Measurements from ENCODE around the gene CKM.
"Not testable (repeated sequence)": the region's sequence is repeated elsewhere in the genome, so short reads cannot be mapped to it uniquely, and the experiment has no call there.

Gene CKM

DNA sequence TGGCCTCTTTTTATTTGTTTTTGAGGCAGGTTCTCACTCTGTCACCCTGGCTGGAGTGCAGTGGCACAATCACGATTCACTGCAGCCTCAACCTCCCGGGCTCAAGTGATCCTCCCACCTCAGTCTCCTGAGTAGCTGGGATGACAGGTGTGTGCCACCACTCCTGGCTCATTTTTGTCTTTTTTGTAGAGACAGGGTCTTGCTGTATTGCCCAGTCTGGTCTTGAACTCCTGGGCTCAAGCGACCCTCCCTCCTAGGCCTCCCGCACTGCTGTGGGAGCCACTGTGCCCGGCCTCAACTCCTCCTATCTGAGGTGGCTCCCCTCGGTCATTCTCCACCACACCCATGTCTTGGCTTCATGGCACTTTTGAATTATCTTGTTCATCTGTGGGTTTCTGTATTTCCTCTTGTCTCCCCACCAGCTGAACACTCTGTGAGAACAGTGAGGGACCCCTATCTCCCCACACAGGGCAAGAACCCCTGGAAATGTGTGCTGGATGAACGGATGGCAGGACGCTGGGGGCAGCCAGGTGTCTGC, 7.9 kb downstream of the CKM start:
- no peak for DNase-seq

DNA sequence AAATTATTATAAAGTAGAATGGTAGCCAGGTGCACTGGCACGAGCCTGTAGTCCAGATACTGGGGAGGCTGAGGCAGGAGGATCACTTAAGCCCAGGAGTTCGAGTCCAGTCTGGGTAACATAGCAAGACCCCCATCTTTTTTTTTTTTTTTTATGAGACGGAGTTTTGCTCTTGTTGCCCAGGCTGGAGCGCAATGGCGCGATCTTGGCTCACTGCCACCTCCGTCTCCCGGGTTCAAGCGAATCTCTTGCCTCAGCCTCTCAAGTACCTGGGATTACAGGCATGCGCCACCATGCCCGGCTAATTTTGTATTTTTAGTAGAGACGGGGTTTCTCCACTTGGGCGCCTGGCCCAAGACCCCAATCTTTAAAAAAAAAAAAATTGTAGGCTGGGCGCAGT, 10.4 kb downstream of the CKM start:
- not testable (repeated sequence) for DNase-seq

DNA sequence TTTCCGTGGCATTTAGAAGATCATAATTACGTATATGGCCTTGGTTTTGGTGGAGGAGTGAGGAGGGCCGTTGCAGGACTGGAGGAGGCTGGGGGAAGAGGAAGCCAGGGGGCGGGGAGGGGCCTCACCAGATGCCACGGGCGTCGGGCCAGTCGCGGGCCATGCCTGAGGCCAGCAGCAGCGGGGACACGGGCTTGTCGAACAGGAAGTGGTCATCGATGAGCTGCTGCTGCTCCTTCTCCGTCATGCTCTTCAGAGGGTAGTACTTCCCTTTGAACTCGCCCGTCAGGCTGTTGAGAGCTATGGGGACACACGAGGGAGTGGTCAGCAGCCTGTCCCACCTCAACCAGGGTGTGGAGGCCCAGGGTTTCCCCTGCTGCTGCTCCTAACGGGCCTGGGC, 11.1 kb downstream of the CKM start:
- no peak for DNase-seq

GRCh38 chr19:45309322-45309721, 13.4 kb downstream of the CKM start:
- not testable (repeated sequence) for DNase-seq

DNA sequence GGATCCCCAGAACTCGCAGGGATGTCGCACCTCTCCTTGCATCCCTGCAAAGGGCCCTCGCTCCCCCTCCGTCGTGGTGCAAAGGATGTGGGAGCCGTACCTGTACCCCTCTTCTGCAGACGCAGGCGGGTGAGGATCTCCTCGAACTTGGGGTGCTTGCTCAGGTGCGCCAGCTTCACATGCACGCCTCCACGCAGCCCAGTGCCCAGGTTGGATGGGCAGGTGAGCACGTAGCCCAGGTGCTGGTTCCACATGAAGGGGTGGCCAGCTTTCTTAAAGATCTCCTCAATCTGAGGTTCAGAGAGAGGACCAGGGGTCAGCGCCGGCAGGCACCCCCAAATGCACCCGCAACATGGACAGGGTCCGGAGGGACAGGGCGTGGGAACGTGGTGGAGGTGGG, 15.3 kb downstream of the CKM start:
- DNase-seq = no peak

- DNase-seq = no peak
These were observed 16.1 kb downstream of the CKM start for GRCh38 chr19:45306518-45307027.

DNA sequence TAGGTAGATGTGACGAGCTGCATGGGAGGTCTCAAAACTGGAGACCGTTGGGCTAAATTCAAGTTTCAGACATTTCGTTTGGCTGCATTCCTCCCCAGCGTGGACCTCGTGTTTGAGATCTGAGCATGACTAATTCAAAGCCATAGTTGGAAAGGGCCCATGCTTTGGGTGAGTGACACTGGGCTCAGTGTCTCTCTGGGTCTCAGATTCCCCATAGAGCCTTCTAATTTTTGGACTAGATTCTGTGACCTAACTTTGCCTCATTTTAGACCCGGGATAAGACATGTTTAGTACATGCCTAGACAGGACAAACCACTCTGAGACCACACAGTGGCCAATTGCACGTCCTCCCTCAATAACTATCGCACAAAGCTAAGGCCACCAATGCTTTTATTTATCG, 16.6 kb downstream of the CKM start:
- DNase-seq = no peak

- no peak for DNase-seq
These were observed 17.3 kb downstream of the CKM start for GRCh38 chr19:45305421-45305820.

DNA sequence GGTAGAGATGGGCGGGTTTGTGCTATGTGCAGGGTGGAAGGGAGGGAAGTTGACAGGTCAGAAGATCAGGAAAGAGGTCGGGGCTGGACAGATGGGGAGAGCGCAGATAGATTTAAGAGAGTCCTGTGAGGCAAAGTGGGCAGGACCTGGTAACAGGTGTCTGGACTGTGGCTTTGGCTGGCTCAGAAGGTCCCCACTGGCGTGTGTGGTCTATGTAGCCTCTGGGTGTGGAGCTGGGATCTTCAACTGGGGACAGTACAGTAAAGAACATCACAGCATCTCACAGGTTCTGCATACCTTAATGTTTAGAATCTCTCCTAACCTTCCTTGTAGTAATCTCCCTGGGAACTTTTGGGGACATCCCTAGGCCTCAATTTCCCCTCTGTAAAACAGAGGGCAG, 17.7 kb downstream of the CKM start:
- no peak for DNase-seq

- no peak for DNase-seq
These were observed 18.3 kb downstream of the CKM start for GRCh38 chr19:45304141-45304926.

DNA sequence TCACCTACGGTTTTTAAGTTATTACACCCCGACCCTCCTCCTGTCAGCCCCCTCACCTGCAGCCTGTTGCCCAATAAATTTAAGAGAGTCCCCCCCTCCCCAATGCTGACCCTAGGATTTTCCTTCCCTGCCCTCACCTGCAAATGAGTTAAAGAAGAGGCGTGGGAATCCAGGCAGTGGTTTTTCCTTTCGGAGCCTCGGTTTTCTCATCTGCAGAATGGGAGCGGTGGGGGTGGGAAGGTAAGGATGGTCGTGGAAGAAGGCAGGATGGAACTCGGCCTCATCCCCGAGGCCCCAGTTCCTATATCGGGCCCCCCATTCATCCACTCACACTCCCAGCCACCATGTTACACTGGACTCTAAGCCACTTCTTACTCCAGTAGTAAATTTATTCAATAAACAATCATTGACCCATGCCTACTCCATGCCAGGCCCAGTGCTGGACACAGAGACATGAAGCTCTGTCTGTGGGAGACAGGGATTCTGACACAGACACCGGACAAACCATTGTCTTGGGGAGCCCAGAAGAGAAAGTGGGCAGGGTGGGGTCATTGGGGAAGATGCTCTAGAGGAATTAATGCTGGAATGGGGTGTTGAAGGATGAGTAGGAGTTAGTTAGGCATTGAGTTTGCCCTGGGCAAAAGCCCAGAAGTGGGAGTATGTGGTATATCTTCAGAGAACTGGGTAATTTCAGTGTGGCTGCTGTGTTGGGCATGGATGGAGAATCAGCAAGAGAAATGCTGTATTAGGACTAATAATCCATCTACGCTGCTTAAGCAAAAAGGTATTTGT, 19.2 kb downstream of the CKM start:
- no peak for DNase-seq

- DNase-seq = no peak
These were observed 20.3 kb downstream of the CKM start for GRCh38 chr19:45302416-45302815.

- no peak for DNase-seq
These were observed 23.0 kb downstream of the CKM start for GRCh38 chr19:45299719-45300118.

DNA sequence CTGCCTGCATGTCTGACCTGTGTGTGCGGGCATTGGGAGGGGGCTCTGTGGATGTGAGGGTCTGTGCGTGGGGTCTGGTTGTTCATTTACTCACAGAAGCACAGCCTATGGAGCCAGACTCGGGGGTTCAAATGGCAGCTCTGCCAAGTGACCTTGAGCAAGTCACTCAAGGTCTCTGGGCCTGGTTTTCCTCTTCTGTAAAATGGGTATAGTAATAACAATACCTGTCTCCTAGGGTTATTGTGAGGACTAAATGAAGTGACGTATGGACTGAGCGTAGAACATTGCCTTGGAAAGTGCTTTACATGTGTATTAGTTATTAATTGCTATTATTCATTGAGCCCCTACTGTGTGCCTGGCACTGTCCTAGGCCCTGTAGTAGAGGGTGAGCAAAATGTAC, 24.4 kb downstream of the CKM start:
- DNase-seq = no peak

DNA sequence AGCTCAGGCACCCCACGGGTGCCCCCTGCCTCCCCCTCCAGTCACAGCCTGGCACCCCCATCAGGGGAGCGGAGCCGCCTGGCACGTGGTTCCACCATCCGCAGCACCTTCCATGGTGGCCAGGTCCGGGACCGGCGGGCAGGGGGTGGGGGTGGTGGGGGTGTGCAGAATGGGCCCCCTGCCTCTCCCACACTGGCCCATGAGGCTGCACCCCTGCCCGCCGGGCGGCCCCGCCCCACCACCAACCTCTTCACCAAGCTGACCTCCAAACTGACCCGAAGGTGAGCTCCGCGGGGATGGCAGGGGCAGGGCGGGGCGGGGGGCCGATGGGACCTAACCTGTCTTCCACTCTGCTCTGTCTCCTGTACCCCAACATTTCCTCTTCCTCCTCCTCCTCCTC, 25.0 kb downstream of the CKM start:
- no peak for DNase-seq

DNA sequence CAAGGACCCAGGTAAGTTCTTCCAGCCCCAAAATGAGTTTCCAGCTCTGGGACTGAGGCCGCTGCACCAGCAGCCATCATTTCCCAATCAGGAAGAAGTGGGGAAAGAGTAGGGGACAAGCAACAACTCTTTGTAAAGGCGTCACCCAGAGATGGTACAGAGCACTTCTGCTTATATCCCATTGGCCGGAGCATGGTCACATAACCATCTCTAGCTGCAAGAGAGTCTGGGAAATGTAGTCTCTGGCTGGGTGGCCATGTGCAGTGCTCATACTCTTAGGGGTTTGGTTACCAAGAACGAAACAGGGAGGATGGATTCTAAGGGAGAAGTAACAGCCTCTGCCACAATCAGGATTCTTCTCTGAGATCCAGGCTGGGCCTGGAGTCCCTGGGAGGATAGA, 26.3 kb downstream of the CKM start:
- DNase-seq = no peak

DNA sequence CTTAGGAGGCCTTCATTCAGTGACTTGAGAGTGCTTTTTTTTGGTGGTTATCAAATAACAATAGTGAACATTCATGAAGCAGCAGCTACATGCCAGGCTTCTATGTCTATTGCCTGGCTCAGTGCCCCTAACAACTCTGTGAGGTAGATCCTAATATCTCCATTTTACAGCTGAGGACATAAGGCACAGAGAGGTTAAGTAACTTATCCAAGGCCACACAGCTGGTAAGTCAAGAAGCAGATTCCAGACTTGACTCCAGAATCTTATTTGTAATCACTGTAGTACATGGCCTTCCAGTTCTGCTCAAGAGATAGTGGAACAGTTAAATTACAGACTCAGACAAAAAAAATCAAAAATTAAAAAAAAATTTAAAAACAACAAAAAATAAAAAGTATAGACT, 26.8 kb downstream of the CKM start:
- no peak for DNase-seq

- DNase-seq = no peak
These were observed 28.2 kb downstream of the CKM start for GRCh38 chr19:45294291-45295029.

- DNase-seq = no peak
These were observed 29.0 kb downstream of the CKM start for GRCh38 chr19:45293682-45294081.

DNA sequence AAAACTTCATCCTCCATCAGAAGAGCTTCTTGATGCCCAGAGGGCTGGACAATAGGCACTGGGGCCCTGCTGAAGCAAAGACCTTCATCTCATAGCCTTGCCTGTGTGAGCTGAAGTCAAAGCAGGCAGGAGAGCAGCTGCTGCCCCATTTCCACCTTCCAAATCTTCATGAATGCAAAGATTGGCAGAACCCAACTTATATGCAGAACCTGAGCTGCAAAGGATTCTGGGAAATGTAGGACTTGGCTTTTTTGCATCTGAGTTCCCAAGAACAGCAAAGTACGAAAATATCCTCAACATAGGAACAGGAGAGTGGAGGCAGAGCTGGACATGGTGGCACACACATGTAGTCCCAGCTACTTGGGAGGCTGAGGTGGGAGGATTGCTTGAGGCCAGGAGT, 30.8 kb downstream of the CKM start:
- no peak for DNase-seq

- no peak for DNase-seq
These were observed 32.2 kb downstream of the CKM start for GRCh38 chr19:45290381-45290931.

- DNase-seq = no peak
These were observed 39.1 kb downstream of the CKM start for GRCh38 chr19:45283443-45284033.

Measured in activated CD4-positive, alpha-beta T cell treated with anti-CD3 and anti-CD28 coated beads for 1 hour (primary cell).